GM19099 (cell line): ENCODE measurements around the gene SMURF2.

ENCODE experiments used
- POLR2A ChIP-seq: IDR thresholded peaks from 3 replicates; pipeline ENCODE4 v1.6.1; 2011; ENCODE audit warnings: low read depth; ENCODE audit not compliant: insufficient read length; ENCODE audit errors: extremely low read depth

SMURF2 gene

GRCh38 chr17:64614266-64615027 lies 47.7 kb downstream of the SMURF2 start:
- no peak for TF ChIP-seq POLR2A

GRCh38 chr17:64611369-64611768 lies 50.7 kb downstream of the SMURF2 start:
- no peak for TF ChIP-seq POLR2A

GRCh38 chr17:64608571-64608981 lies 53.5 kb downstream of the SMURF2 start:
- TF ChIP-seq POLR2A: no peak

GRCh38 chr17:64607862-64608565 lies 54.1 kb downstream of the SMURF2 start:
- no peak for TF ChIP-seq POLR2A

GRCh38 chr17:64603987-64604386 lies 58.1 kb downstream of the SMURF2 start:
- no peak for TF ChIP-seq POLR2A

GRCh38 chr17:64599827-64600226 lies 62.3 kb downstream of the SMURF2 start:
- no peak for TF ChIP-seq POLR2A

GRCh38 chr17:64599187-64599676 lies 62.9 kb downstream of the SMURF2 start:
- peak; percentile 37 for TF ChIP-seq POLR2A

- TF ChIP-seq POLR2A: no peak
These were observed 63.4 kb downstream of the SMURF2 start for GRCh38 chr17:64598672-64599071.

- no peak for TF ChIP-seq POLR2A
These were observed 65.1 kb downstream of the SMURF2 start for GRCh38 chr17:64596988-64597387.

GRCh38 chr17:64596439-64596838 lies 65.7 kb downstream of the SMURF2 start:
- TF ChIP-seq POLR2A: no peak

GRCh38 chr17:64591944-64592343 lies 70.2 kb downstream of the SMURF2 start:
- no peak for TF ChIP-seq POLR2A

GRCh38 chr17:64585146-64585545 lies 77.0 kb downstream of the SMURF2 start:
- TF ChIP-seq POLR2A: no peak

- TF ChIP-seq POLR2A: no peak
These were observed 79.1 kb downstream of the SMURF2 start for GRCh38 chr17:64583038-64583437.

- no peak for TF ChIP-seq POLR2A
These were observed 81.5 kb downstream of the SMURF2 start for GRCh38 chr17:64580384-64581315.

- TF ChIP-seq POLR2A: no peak
These were observed 82.2 kb downstream of the SMURF2 start for GRCh38 chr17:64579917-64580316.
